ENCODE results near the gene ST6GALNAC3.

Gene ST6GALNAC3

GRCh38 chr1:76611770-76612445 is 537.4 kb downstream of the ST6GALNAC3 start:
- Histone ChIP-seq H3K9me3 (no peaks in the 10 kb centered on the region), H3K4me3 (ENCODE audit: low read depth in 1 of 2, low read length in 1 of 2) (no peak overlapping the region), H3K27me3 (no peaks in the 10 kb centered on the region), H3K36me3 (no peaks in the 10 kb centered on the region), H3K27ac (no peak overlapping the region), H3K4me1 (ENCODE audit: control insufficient read depth in 1 of 2, insufficient read depth in 1 of 2, low read depth in 1 of 2, low read length in 1 of 2) (peaks cover 6% of the 10 kb centered on the region in 2 experiments)
- no peak for TF ChIP-seq CTCF (IDR thresholded peaks at IDR 0.05)

GRCh38 chr1:76613886-76614285 is 539.3 kb downstream of the ST6GALNAC3 start:
- H3K4me3 ChIP-seq (ENCODE audit: low read depth in 1 of 2, low read length in 1 of 2), result no peak overlapping the region
- no peak overlapping the region for H3K27ac ChIP-seq
- H3K9me3 ChIP-seq, result no peaks in the 10 kb centered on the region
- H3K36me3 ChIP-seq, result no peaks in the 10 kb centered on the region
- no peaks in the 10 kb centered on the region for H3K27me3 ChIP-seq
- no peak for TF ChIP-seq CTCF (IDR thresholded peaks at IDR 0.05)
- H3K4me1 ChIP-seq (ENCODE audit: control insufficient read depth in 1 of 2, insufficient read depth in 1 of 2, low read depth in 1 of 2, low read length in 1 of 2), result peaks cover 6% of the 10 kb centered on the region in 2 experiments

- peaks cover 6% of the 10 kb centered on the region in 2 experiments for H3K4me1 ChIP-seq (ENCODE audit: control insufficient read depth in 1 of 2, insufficient read depth in 1 of 2, low read depth in 1 of 2, low read length in 1 of 2)
- TF ChIP-seq CTCF (IDR thresholded peaks at IDR 0.05), result no peak
These were observed 540.9 kb downstream of the ST6GALNAC3 start for GRCh38 chr1:76615253-76616035.

GRCh38 chr1:76620371-76620770 is 545.8 kb downstream of the ST6GALNAC3 start:
- no peak for TF ChIP-seq CTCF (IDR thresholded peaks at IDR 0.05)
- Histone ChIP-seq H3K27me3 (no peaks in the 10 kb centered on the region), H3K4me3 (ENCODE audit: low read depth in 1 of 2, low read length in 1 of 2) (no peak overlapping the region), H3K27ac (no peak overlapping the region), H3K4me1 (ENCODE audit: control insufficient read depth in 1 of 2, insufficient read depth in 1 of 2, low read depth in 1 of 2, low read length in 1 of 2) (no peaks in the 10 kb centered on the region), H3K36me3 (no peaks in the 10 kb centered on the region), H3K9me3 (no peaks in the 10 kb centered on the region)

More at GRCh38 chr1:76615253-76616035, 540.9 kb downstream of the ST6GALNAC3 start:
- no peak overlapping the region for H3K4me3 ChIP-seq (ENCODE audit: low read depth in 1 of 2, low read length in 1 of 2)
- H3K27me3 ChIP-seq, result no peaks in the 10 kb centered on the region
- no peak overlapping the region for H3K27ac ChIP-seq
- H3K9me3 ChIP-seq, result no peaks in the 10 kb centered on the region
- H3K36me3 ChIP-seq, result no peaks in the 10 kb centered on the region

- Histone ChIP-seq H3K4me1 (ENCODE audit: control insufficient read depth in 1 of 2, insufficient read depth in 1 of 2, low read depth in 1 of 2, low read length in 1 of 2) (no peaks in the 10 kb centered on the region), H3K27ac (no peak overlapping the region), H3K9me3 (no peaks in the 10 kb centered on the region), H3K27me3 (no peaks in the 10 kb centered on the region), H3K4me3 (ENCODE audit: low read depth in 1 of 2, low read length in 1 of 2) (no peak overlapping the region), H3K36me3 (no peaks in the 10 kb centered on the region)
- no peak for TF ChIP-seq CTCF (IDR thresholded peaks at IDR 0.05)
These were observed 548.4 kb downstream of the ST6GALNAC3 start for GRCh38 chr1:76622774-76623528.
